Thoracic aorta (tissue), 2 donors: ENCODE data around the gene HSD11B1. TPM values are rescaled to one million over a fixed set of nuclear protein-coding genes. Genes with fewer than 3 reads are reported as not detected.

Source experiments
- ATAC-seq: fragments of 150-250 bp; one replicate; pipeline ENCODE4 v1.8.0; 2017; ENCODE audit warnings: low read depth; ENCODE audit not compliant: insufficient number of reproducible peaks, low FRiP score
- DNase-seq: peaks from one replicate; pipeline ENCODE4 v3.0.0-alpha.2; 2020; ENCODE audit warnings: low spot score
- H3K27ac ChIP-seq, 2 donors: fragments of 200-600 bp; sonication (generic); 1 replicate in 1 of 2; 2 replicates in 1 of 2; pipeline ENCODE4 v1.5.1; 2016; ENCODE audit warnings: mild to moderate bottlenecking in 2 of 2, moderate library complexity in 2 of 2
- H3K27me3 ChIP-seq: fragments of 200-600 bp; sonication (generic); replicated peaks from 2 replicates; pipeline ENCODE4 v1.6.0; 2016; ENCODE audit warnings: mild to moderate bottlenecking; ENCODE audit not compliant: insufficient read depth
- H3K36me3 ChIP-seq: fragments of 200-600 bp; sonication (generic); one replicate; pipeline ENCODE4 v1.5.1; 2016
- H3K4me1 ChIP-seq, 2 donors: fragments of 200-600 bp; sonication (generic); 1 replicate in 1 of 2; 2 replicates in 1 of 2; pipeline versions ENCODE4 v1.5.1 to v1.6.0; 2016; ENCODE audit warnings: low read depth in 2 of 2, mild to moderate bottlenecking in 1 of 2; ENCODE audit not compliant: control insufficient read depth in 1 of 2
- H3K4me3 ChIP-seq: fragments of 200-600 bp; sonication (generic); 2 replicates; pipeline ENCODE4 v1.5.1; 2016; ENCODE audit warnings: mild to moderate bottlenecking
- H3K9me3 ChIP-seq: fragments of 200-600 bp; sonication (generic); 2 replicates; pipeline ENCODE4 v1.5.1; 2016
- total RNA-seq, 2 donors: library from RNA; depleted of rRNA; stranded (reverse); fragments of >200 nt; gene quantifications; one replicate each; pipeline versions ENCODE4 v1.1.0 to v1.2.3, GENCODE V29; 2016
- TF ChIP-seq, protein P1 (sequence below): fragments of 200-600 bp; sonication (generic); IDR thresholded peaks from one replicate; pipeline ENCODE4 v1.5.1; 2019; ENCODE audit warnings: antibody characterized with exemption

Gene HSD11B1
- total RNA-seq = 10 to 100 TPM; 15.7 to 24.4 TPM

DNA sequence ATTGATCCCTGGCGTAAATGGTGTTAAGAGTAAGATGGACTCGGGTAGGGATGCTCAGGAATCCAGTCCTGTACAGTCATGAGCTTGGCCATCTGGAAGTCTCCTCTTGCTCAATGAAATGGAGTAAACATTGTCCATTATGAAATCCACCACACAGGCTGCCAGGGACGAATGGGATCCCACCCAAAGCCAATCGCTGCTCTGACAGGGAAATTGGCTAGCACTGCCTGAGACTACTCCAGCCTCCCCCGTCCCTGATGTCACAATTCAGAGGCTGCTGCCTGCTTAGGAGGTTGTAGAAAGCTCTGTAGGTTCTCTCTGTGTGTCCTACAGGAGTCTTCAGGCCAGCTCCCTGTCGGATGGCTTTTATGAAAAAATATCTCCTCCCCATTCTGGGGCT is at the start of gene HSD11B1:
TSS of gene HSD11B1 (plus strand) at position 263 of the 400 bp plus-strand sequence. CDS start at position 360, 97 bp downstream.
- no peaks in the 10 kb centered on the region for H3K27me3 ChIP-seq
- H3K27ac ChIP-seq = no peak within 1 kb of the TSS
- no peak for ATAC-seq
- peaks cover 0 to 4% of the 10 kb centered on the region in 2 donors for H3K4me1 ChIP-seq
- peak; percentile 13 for DNase-seq
- H3K36me3 ChIP-seq = no peaks in the 10 kb centered on the region
- H3K9me3 ChIP-seq = no peaks in the 10 kb centered on the region
- TF ChIP-seq, protein P1, sequence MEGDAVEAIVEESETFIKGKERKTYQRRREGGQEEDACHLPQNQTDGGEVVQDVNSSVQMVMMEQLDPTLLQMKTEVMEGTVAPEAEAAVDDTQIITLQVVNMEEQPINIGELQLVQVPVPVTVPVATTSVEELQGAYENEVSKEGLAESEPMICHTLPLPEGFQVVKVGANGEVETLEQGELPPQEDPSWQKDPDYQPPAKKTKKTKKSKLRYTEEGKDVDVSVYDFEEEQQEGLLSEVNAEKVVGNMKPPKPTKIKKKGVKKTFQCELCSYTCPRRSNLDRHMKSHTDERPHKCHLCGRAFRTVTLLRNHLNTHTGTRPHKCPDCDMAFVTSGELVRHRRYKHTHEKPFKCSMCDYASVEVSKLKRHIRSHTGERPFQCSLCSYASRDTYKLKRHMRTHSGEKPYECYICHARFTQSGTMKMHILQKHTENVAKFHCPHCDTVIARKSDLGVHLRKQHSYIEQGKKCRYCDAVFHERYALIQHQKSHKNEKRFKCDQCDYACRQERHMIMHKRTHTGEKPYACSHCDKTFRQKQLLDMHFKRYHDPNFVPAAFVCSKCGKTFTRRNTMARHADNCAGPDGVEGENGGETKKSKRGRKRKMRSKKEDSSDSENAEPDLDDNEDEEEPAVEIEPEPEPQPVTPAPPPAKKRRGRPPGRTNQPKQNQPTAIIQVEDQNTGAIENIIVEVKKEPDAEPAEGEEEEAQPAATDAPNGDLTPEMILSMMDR = no peak
- no peak within 1 kb of the TSS for H3K4me3 ChIP-seq

DNA sequence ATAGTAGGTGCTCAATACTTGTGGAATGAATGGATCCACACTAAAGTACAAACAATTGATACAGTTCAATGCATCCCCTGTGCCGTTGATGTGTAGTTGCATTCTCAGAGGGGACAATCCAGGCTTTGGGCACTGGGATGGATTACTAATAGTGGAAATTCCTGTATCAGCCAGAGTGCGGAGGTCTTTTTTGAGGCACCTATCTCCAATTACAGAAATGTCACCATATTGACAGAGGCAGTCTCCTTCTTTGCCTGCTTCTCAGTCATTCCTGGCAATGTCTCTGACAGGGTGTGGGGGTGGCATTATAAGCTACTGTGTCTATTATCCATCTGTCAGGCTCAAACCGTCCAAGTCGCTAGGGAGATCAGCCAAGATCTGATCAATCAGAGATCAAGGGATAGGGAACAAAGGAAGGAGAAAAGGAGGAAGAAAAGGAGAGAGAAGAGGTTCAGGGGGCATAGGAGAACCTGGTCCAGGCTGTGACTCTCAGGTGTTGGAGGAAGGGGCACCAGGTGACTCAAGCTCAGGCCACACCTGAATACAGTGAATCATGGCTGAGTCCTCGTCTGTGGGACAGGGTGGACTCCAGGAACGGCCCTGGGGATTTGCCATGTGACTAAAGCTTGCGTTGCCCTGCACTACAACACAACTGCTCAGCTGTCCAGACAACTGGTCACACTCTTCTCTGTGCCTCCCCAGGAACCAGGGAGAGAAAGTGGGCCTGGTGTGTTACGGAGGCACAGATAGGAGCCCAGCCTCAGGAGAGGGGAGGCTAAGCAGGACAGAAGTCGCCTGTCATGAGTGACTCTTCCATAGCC is 49.0 kb upstream of the HSD11B1 start:
- TF ChIP-seq, protein P1 = no peak
- no peaks in the 10 kb centered on the region for H3K27me3 ChIP-seq
- DNase-seq (no peak), ATAC-seq (no peak)
- H3K4me1 ChIP-seq = peaks cover 11 to 26% of the 10 kb centered on the region in 2 donors
- no peak overlapping the region for H3K27ac ChIP-seq
- H3K4me3 ChIP-seq = no peak overlapping the region
- no peaks in the 10 kb centered on the region for H3K36me3 ChIP-seq
- H3K9me3 ChIP-seq = no peaks in the 10 kb centered on the region

DNA sequence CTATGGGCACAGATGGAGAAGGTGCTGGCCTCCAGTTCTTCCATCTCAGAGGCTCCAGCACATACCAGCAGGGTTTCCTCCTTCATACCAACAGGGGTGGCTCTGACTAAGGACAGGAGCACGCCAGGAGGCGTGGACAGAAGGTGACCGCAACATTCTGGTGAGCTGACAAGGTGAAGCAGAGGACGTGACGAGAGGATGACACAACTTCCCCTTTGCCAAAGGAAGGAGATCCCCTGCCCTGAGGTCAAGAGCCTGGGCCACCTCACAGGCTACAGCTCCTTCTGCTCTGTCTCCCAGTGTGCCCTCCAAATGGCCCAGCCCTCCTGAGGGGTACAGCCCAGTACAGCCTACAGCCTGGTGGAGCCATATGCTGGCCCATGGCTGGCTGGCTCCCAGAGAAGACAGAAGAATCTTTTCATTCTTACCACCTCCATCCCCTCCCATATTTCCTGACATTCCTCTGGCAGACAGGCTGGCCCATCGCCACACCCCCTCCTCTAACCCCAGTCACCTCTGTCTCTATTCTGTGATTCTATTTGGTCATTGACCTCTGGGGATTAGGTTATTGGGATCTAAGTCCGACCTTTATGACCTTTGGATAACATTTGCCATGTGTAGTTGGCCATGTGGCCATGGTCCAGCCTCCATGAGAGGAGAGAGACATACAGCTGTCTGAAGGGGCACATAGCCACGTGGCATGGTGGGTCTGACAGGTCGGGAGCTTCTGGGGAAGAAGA is 47.3 kb upstream of the HSD11B1 start:
- no peak for ATAC-seq
- no peaks in the 10 kb centered on the region for H3K9me3 ChIP-seq
- no peak overlapping the region for H3K4me3 ChIP-seq
- H3K27me3 ChIP-seq = no peaks in the 10 kb centered on the region
- TF ChIP-seq, protein P1 = no peak
- H3K4me1 ChIP-seq = peaks cover 4 to 14% of the 10 kb centered on the region in 2 donors
- no peak for DNase-seq
- H3K27ac ChIP-seq = no peak overlapping the region
- no peaks in the 10 kb centered on the region for H3K36me3 ChIP-seq

DNA sequence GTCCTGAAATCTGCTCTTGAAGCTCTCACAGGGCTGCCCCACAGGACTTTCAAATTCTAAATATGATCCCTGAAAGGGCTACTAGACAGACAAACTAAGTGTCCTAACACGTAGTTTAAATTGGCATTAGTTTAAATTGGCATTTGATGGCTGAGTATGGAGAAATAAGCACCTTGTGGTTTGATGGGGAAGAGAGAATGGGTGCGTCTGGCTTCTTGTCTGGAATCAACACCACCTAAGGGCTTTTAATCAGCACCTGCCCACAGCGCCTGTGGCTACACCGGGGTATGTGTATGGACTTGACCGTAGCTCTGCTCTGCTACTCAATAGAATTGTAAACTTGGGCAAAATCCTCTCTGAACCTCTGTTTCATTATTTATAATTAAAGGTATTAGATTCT is 46.7 kb upstream of the HSD11B1 start:
- ATAC-seq = no peak
- TF ChIP-seq, protein P1 = no peak
- Histone ChIP-seq H3K9me3 (no peaks in the 10 kb centered on the region), H3K36me3 (no peaks in the 10 kb centered on the region), H3K27me3 (no peaks in the 10 kb centered on the region), H3K4me3 (no peak overlapping the region), H3K4me1 (peaks cover 2 to 8% of the 10 kb centered on the region in 2 donors), H3K27ac (no peak overlapping the region)
- DNase-seq = no peak

DNA sequence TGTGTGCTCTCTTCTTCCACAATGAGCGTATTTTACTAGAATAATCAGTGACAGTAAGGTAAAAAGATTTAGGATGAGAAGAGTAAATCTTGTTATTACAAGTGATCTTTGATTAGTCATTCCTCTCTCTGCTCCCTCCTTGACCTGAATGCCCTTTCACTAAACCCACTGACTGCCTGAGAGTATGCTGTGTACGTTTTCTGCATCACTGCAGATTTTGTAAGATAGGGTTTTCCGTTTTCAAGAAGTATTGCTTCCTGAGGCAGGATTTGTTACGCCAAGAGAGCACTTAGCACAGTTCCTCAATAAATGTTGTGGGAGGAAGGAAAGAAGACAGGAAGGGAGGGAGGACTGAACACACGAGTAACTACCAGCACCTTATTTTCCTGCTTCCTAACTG is 44.7 kb upstream of the HSD11B1 start:
- no peaks in the 10 kb centered on the region for H3K4me1 ChIP-seq
- H3K27me3 ChIP-seq = no peaks in the 10 kb centered on the region
- TF ChIP-seq, protein P1 = no peak
- no peak overlapping the region for H3K27ac ChIP-seq
- no peaks in the 10 kb centered on the region for H3K36me3 ChIP-seq
- H3K4me3 ChIP-seq = no peak overlapping the region
- no peak for ATAC-seq
- no peaks in the 10 kb centered on the region for H3K9me3 ChIP-seq
- DNase-seq = no peak
